ENCODE measurements around the gene SPP2. TPM values are rescaled to one million over a fixed set of nuclear protein-coding genes. Genes with fewer than 3 reads are reported as not detected.

Gene SPP2
- total RNA-seq: not detected
- long read RNA-seq: 0 reads

DNA sequence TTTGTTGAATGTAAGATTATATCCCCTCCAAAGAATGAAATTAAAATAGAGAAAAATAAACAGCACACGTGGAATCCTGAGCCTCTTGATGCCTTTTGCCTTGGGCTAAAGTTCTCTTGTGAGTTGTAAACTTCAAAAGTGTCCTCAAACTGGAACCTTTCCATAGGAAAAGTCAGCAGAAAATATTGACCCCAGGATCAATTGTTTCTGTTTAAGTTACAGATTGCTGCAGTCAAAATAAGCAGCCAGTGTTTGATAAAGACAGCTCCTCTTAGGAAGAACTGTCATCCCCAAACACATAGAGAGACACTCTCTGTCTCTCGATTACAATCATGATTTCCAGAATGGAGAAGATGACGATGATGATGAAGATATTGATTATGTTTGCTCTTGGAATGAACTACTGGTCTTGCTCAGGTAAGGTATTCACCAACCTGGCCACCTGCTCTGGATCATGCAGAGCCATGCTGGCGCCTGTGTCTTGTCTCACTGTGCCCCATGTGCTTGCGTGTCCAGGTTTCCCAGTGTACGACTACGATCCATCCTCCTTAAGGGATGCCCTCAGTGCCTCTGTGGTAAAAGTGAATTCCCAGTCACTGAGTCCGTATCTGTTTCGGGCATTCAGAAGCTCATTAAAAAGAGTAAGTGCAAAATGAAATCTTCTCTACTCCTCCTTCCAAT, at the start of gene SPP2:
Gene SPP2 (plus strand): TSS at position 248 of the 681 bp plus-strand sequence. CDS start 85 bp downstream, at position 333.
- intact Hi-C loops (cut with DNase I): no loop called here
- no peak within 1 kb of the TSS for H3K27ac ChIP-seq
- H3K9me3 ChIP-seq: no peaks in the 10 kb centered on the region
- TF ChIP-seq CTCF (IDR thresholded peaks at IDR 0.05): no peak
- no peak for ATAC-seq
- no peaks in the 10 kb centered on the region for H3K4me1 ChIP-seq
- no peaks in the 10 kb centered on the region for H3K36me3 ChIP-seq
- DNase-seq: no peak
- peaks cover 5% of the 10 kb centered on the region for H3K27me3 ChIP-seq
- no peak within 1 kb of the TSS for H3K4me3 ChIP-seq

DNA sequence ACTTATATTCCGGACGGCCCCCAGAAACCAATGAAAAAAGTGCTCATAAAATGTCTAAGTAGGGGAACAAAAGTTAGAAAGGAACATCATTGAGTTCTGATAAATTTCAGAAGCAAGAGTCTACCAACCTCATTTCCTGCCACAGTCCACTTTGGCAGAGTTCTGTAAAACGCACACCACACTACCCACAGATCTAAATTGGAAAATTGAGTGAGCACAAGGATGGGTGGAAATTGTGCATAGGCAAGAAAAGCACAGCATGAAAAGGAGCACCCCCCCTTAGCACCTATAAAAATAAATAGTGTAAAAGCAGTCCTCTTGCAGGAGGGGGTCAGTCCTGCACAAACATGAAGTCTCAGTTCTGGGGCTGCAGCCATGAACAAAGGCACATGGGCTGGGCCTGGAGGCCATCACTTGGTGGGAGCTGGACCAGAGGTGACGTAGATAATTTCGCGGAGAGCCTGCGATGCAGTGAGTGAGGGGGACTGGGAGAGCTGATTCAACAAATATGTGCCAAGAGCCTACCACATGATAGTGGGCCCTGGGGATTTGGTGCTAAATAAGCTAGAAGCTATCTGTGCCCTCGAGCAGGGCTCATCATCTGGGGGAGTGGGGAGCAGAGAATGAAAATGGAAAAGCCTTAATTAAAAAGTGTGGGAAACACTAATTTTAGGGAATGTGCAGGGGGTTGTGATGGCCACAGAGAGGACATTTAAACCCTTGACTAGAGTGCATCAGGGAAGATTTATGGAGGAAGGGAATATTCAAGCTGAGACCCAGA, 48.9 kb upstream of the SPP2 start:
- DNase-seq: no peak
- Histone ChIP-seq H3K36me3 (no peaks in the 10 kb centered on the region), H3K27me3 (no peaks in the 10 kb centered on the region), H3K4me3 (no peak overlapping the region), H3K4me1 (no peaks in the 10 kb centered on the region), H3K9me3 (no peaks in the 10 kb centered on the region), H3K27ac (no peak overlapping the region)
- intact Hi-C loops (cut with DNase I): no loop called here
- TF ChIP-seq CTCF (IDR thresholded peaks at IDR 0.05): no peak
- ATAC-seq: no peak

DNA sequence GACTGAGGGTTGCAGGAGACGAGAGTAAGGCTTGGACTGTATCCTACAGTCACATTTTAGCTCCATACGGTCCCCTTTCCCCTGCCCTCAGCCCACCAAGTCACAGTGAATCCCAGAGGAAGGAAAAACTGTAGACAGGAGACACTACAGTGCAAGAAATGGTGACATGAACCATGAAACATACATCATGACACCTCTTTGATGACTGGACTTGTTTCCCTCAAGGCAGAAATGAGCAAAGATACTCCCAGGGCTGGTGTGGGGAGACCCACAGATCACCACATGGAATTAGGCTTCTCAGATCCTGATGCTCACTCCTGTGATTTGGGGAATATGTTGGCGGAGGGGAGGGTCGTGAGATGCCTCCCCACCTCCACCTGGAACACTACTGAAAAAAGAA, 48.2 kb upstream of the SPP2 start:
- Histone ChIP-seq H3K4me3 (no peak overlapping the region), H3K4me1 (no peaks in the 10 kb centered on the region), H3K27me3 (no peaks in the 10 kb centered on the region), H3K9me3 (no peaks in the 10 kb centered on the region), H3K36me3 (no peaks in the 10 kb centered on the region), H3K27ac (no peak overlapping the region)
- no peak for ATAC-seq
- TF ChIP-seq CTCF (IDR thresholded peaks at IDR 0.05): no peak
- DNase-seq: no peak
- intact Hi-C loops (cut with DNase I): no loop called here

GRCh38 chr2:234003972-234004617, 46.4 kb upstream of the SPP2 start:
- H3K27ac ChIP-seq: no peak overlapping the region
- H3K36me3 ChIP-seq: no peaks in the 10 kb centered on the region
- no peaks in the 10 kb centered on the region for H3K27me3 ChIP-seq
- no peak for ATAC-seq
- H3K4me3 ChIP-seq: no peak overlapping the region
- no peak for TF ChIP-seq CTCF (IDR thresholded peaks at IDR 0.05)
- intact Hi-C loops (cut with DNase I): no loop called here
- DNase-seq: no peak
- H3K4me1 ChIP-seq: no peaks in the 10 kb centered on the region
- H3K9me3 ChIP-seq: no peaks in the 10 kb centered on the region

DNA sequence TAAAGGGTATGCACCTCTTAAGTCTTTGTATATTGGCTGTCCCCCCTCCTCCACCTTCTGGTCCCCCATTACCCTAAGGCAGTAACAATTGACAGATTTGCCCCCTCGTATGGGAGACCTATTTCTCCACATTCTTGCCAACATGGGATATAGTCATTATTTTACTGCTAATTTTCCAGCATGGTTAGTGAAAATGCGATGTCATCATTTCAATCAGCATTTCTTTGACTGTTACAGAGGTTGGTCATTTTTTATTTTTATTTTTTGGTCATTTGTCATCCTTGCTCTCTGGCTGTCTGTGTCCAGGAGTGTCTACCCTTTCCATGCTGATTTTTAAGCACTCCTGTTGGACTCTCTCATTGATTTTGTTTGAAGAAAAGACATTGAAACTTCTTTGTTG, 45.4 kb upstream of the SPP2 start:
- no peak for DNase-seq
- Histone ChIP-seq H3K36me3 (no peaks in the 10 kb centered on the region), H3K4me1 (no peaks in the 10 kb centered on the region), H3K27ac (no peak overlapping the region), H3K9me3 (no peaks in the 10 kb centered on the region), H3K4me3 (no peak overlapping the region), H3K27me3 (no peaks in the 10 kb centered on the region)
- no peak for TF ChIP-seq CTCF (IDR thresholded peaks at IDR 0.05)
- ATAC-seq: no peak
- intact Hi-C loops (cut with DNase I): no loop called here
